HG03066 (cell line): ENCODE results near the gene ATL3.
A peak's percentile ranks its signal among the peaks of the same experiment; 100 is the strongest.
"Not testable (repeated sequence)": the region's sequence is repeated elsewhere in the genome, so short reads cannot be mapped to it uniquely, and the experiment has no call there.

Source experiments
- ATAC-seq: cut with Tn5 transposase; IDR thresholded peaks from one replicate; pipeline ENCODE4 v1.9.1; 2021; ENCODE audit warnings: low read depth; ENCODE audit not compliant: unreplicated experiment

ATL3 gene

DNA sequence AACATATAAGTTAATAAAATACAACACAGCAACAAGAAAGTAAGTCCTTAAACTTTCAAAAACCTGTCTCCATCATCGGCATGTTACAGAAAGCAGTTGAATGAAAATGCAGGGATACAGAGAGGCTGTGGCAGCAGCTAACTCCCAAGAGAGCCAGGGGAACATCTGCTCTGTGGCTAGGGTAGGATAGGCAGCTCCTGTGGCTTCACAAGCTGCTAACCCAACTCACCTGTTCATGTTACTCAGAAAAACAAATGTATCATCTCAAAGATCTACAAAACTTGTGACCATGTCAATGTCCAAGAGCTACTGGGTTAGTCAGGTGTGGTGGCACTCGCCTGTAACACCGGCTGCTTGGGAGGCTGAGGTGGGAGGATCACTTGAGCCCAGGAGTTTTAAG is 41.8 kb downstream of the ATL3 start:
- no peak for ATAC-seq

DNA sequence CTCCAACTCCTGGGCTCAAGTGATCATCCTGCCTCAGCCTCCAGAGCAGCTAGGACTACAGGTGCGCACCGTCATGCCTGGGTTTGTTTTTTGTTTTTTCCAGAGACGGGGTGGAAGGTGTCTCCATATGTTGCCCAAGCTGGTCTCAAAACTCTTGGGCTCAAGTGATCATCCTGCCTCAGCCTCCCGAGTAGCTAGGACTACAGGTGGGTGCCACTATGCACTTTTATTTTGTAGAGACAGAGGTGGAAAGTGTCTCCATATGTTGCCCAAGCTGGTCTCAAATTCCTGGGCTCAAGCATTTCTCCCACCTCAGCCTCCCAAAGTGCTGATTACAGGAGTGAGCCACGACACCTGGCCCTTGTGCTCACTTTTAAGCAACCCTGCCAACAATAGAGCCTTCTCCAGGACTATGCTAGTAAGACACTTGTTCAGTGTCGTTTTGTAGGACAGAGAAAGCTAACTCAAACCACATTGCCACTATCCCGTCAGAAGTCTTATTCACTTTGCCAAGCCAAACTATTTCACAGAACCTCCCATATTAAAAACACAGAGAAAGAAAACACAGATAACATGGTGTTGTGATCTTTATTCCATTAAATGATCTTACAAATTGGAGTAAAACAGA is 47.5 kb downstream of the ATL3 start:
- no peak for ATAC-seq

- ATAC-seq, result no peak
Measured at GRCh38 chr11:63622323-63622722, 48.9 kb downstream of the ATL3 start.

- no peak for ATAC-seq
Measured at GRCh38 chr11:63621071-63621470, 50.1 kb downstream of the ATL3 start.

DNA sequence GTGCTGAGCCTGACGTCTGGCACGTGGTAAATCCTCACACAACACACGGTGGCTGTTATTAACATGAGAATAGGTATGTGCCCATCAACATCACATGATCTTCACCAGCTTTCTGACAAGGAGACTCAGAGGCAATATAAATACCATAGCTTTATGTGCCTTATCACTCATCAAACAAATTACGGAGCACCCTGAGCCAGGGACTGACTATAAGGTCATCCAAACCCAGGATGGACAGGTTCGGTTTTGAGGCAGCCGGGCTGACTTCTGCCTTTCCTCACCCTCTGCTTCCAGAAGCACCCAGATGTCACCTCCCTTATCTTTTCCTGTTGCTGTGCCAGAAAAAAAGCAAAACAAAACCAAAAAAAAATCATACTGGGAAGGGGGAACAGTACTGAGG is 51.2 kb downstream of the ATL3 start:
- ATAC-seq, result no peak

GRCh38 chr11:63617686-63618085 is 53.5 kb downstream of the ATL3 start:
- ATAC-seq, result not testable (repeated sequence)

GRCh38 chr11:63616953-63617352 is 54.2 kb downstream of the ATL3 start:
- ATAC-seq, result no peak

- no peak for ATAC-seq
Measured at GRCh38 chr11:63614136-63614671, 57.0 kb downstream of the ATL3 start, which contains the start of gene PLAAT3. Gene PLAAT3, minus strand, starts transcription at chr11:63614433. Its CDS starts 419 bp downstream, at chr11:63614014.

GRCh38 chr11:63613517-63614135 is 57.5 kb downstream of the ATL3 start:
- peak; percentile 48 for ATAC-seq

- ATAC-seq, result no peak
Measured at GRCh38 chr11:63612181-63612580, 59.0 kb downstream of the ATL3 start.

DNA sequence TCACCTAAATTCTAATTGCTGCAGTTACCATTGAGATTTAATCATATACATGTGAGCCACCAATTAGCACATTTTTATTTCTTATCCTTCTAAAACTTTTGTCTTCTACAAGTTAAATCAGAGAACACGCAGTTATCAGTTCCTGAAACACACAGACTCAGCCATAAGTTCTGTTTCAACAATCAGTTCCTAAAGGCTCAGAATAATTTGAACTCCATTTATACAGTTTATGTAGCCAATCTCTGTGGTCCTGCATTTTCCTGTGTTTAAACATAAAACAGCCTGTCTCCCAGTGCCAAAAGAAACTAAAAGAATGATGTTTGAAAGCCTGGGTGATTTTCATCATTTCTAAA is 59.8 kb downstream of the ATL3 start:
- no peak for ATAC-seq

DNA sequence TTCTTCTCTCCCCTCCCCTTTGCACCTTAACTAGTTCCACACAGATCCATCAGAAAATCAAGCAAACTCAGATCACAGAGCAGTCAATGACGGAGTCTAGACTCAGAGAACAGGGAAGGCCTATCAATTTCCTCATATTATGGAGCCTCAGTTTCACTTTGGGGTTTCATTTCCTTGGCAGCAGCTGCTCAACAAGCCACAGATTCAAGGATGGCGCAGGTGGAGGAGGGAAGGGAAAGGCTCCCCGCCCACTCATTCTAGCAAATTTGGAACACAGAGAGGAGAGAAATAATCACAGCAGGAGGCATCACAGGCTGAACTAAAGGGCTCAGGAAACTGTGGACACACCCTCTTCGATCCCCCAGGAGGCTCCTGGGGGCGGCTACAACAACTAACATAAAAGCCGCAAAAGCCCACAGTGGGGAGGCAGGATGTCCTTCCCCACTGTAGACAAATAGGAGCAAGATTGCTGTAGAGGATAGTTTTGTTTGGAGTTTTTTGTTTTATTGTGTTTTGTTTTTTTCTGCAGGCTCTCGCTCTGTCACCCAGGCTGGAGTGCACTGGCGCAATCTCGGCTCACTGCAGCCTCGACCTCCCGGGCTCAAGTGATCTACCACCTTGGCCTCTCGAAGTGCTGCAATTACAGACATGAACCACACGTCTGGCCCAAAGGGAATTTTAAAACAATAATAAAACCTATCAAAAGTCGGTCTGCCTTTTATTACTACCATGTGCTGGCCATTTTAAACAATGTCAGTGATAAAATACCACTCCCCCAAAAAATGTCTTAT is 60.4 kb downstream of the ATL3 start:
- ATAC-seq, result no peak

DNA sequence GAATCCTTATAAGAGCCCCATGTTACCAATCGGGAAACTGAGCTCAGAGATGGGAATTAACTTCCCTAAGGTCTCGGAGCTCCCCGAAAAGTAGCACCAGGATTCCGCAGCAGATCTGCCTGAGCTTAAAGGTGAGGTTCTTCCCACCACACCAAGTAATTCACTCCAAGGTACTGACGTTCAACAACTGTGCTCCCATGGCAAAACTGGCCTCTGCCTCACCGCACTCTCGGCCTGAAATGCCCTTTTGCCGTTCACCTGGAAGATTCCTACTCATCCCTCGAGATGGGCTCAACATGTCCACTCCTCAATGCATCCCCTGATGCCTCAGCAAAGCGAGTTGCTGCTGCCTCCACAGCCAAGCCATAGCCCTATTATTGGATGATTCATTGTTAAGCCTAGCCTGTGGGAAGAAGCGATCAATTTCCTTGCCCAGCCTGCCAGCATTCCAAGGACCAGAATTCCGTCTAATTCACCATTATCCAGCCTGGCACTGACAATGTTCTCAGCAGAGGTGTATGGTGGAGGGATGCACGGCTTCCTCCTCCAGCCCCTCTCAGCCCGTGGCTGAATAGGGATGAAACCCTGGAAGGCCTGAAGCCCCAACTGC is 61.1 kb downstream of the ATL3 start:
- no peak for ATAC-seq

- ATAC-seq, result no peak
Measured at GRCh38 chr11:63609536-63609935, 61.6 kb downstream of the ATL3 start.

DNA sequence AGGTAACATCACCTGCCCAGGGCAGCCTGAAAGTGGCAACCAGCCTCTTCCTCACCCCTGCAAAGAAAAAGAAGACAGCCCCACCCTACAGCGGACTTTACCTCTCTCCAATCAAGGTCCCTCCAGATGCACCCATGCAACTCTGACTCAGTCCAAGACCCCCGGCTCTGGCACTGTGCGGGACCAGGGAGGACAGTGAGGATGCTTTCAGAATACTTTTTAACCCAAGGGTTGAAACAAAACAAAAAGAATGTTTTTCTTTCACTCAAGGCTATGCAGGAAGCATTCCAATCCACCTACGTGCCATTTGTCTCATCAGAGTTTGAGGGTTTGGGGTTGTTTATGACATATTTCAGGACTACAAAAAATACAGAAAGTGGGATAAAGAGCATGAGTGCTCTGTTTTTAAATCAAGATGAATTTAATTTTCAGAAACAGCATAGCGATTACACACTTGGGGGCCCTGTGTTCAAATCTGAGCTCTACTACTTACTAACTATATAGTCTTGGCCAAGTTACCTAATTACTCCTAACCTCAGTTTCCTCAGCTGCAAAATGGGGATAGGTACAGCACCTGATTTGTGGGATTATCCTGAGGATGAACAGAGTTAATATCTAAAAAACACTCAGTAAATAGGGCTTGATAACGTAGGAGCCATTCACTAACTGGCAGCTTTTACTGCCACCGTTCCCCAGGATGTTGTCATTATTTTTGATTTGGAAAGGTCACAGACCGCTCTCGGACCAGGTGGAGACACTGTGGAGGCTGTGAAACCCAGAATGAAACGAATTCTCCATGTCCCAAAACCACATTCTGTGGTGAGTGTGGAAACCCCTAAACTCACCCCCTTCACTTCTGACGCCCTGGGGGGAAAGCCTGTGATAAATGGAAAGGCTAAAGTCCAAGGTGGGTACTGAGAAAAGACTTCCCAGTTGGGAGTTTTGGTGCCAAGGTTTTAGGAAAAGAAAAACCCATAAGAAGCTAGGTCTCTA is 62.5 kb downstream of the ATL3 start:
- ATAC-seq, result no peak

DNA sequence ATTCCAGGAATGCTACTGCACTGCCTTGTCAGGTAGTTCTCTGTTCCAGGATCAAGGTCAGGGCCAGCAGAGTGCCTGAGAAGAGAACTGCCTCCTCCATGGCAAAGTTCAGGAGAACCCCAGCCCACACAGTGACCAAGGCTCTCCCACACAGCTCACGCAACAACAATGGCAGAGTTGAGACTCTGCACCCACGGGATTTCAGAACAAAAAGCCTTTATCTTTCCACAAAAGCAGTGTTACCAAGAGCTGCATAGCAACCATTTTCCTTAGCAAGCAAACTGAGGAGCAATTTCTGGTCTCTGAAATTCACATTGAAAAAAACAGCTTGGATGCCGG is 68.0 kb downstream of the ATL3 start:
- no peak for ATAC-seq

DNA sequence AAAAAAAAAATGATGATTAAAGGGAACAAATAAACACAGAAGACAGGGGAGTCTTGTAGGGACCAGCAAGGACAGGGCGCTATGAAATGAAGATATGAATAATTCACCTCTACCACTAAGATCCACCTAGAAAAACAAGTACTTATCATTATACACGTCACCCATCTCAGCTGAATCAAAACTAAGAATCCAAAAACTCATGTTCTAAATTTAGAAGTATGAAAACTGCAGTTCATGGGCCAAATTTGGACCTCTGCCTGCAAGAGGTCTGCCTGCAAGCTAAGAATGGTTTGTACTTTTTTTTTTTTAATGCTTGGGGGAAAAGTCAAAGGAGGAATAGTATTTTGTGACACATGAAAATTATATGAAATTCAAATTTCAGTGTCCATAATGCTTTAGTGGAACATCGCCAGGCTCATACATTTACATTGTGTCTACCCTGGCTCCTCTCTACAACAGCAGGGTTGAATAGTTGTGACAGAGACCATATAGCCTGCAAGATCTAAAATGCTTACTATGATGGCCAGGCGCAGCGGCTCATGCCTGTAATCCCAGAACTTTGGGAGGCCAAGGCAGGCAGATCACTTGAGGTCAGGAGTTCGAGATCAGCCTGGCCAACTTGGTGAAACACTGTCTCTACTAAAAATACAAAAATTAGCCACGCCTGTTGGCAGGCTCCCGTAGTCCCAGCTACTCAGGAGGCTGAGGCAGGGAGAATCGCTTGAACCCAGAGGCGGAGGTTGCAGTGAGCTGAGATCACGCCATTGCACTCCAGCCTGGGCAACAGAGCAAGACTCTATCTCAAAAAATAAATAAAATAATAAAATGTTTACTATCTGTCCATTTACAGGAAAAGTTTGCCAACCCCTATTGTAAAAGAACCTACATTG is 68.6 kb downstream of the ATL3 start:
- ATAC-seq, result not testable (repeated sequence)

GRCh38 chr11:63599211-63600122 is 71.7 kb downstream of the ATL3 start:
- no peak for ATAC-seq
